GM12878 (cell line): ENCODE data around the gene ZNF710. TPM values are rescaled to one million over a fixed set of nuclear protein-coding genes. Genes with fewer than 3 reads are reported as not detected.

Source experiments
- ATF7 ChIP-seq: fragments of 450-650 bp; IDR thresholded peaks from 2 replicates; pipeline ENCODE4 v1.6.1; 2016; ENCODE audit warnings: low read depth, mild to moderate bottlenecking
- BRCA1 ChIP-seq: IDR thresholded peaks from 2 replicates; pipeline ENCODE4 v1.6.1; 2011; ENCODE audit warnings: low read depth, low read length, improper control_type of control experiment
- CHD2 ChIP-seq: IDR thresholded peaks from 2 replicates; pipeline ENCODE4 v1.6.1; 2011; ENCODE audit warnings: low read depth, low read length, improper control_type of control experiment, borderline replicate concordance
- CREB1 ChIP-seq: IDR thresholded peaks from 2 replicates; pipeline ENCODE4 v1.6.1; 2012; ENCODE audit warnings: low read depth, mild to moderate bottlenecking, inconsistent platforms
- ETV6 ChIP-seq, 2 experiments: fragments of 450-650 bp in 1 of 2; IDR thresholded peaks in 1 of 2; conservative IDR thresholded peaks in 1 of 2; 2 replicates each; pipeline ENCODE4 v1.6.1; 2014; ENCODE audit warnings: antibody characterized with exemption in 1 of 2, borderline replicate concordance in 1 of 2, low read depth in 1 of 2, mild to moderate bottlenecking in 1 of 2, moderate library complexity in 1 of 2
- EZH2 ChIP-seq: IDR thresholded peaks from 2 replicates; pipeline ENCODE4 v1.6.1; 2012; ENCODE audit warnings: low read depth, mild to moderate bottlenecking, control low read depth, inconsistent platforms, low read length, borderline replicate concordance; ENCODE audit not compliant: control insufficient read depth
- HCFC1 ChIP-seq: fragments of 150-350 bp; IDR thresholded peaks from 2 replicates; pipeline ENCODE4 v1.6.1; 2014; ENCODE audit warnings: low read length
- IRF4 ChIP-seq: IDR thresholded peaks from 2 replicates; pipeline ENCODE4 v1.6.1; 2011; ENCODE audit warnings: low read depth, low read length
- KAT2A ChIP-seq: conservative IDR thresholded peaks from 2 replicates; pipeline ENCODE4 v1.6.1; 2011; ENCODE audit warnings: low read depth, low read length; ENCODE audit not compliant: control insufficient read depth
- LARP7 ChIP-seq: fragments of 450-650 bp; IDR thresholded peaks from 2 replicates; pipeline ENCODE4 v1.6.1; 2017; ENCODE audit warnings: mild to moderate bottlenecking
- MYB ChIP-seq: fragments of 150-350 bp; IDR thresholded peaks from 2 replicates; pipeline ENCODE4 v1.6.1; 2014; ENCODE audit warnings: mild to moderate bottlenecking, low read depth, low read length, borderline replicate concordance
- NBN ChIP-seq: fragments of 450-650 bp; IDR thresholded peaks from 2 replicates; pipeline ENCODE4 v1.6.1; 2016
- NFIC ChIP-seq: IDR thresholded peaks from 2 replicates; pipeline ENCODE4 v1.6.1; 2012; ENCODE audit warnings: low read depth, mild to moderate bottlenecking, inconsistent platforms, low read length, moderate library complexity
- NFYB ChIP-seq: IDR thresholded peaks from 2 replicates; pipeline ENCODE4 v1.6.1; 2011; ENCODE audit warnings: low read depth, mild to moderate bottlenecking, low read length, improper control_type of control experiment, moderate library complexity; ENCODE audit not compliant: insufficient read depth
- NR2F1 ChIP-seq: fragments of 450-650 bp; conservative IDR thresholded peaks from 2 replicates; pipeline ENCODE4 v1.6.1; 2017; ENCODE audit warnings: mild to moderate bottlenecking
- NRF1 ChIP-seq: conservative IDR thresholded peaks from 2 replicates; pipeline ENCODE4 v1.6.1; 2011; ENCODE audit warnings: mild to moderate bottlenecking, low read depth, low read length, improper control_type of control experiment
- RUNX3 ChIP-seq: IDR thresholded peaks from 2 replicates; pipeline ENCODE4 v1.6.1; 2012; ENCODE audit warnings: low read length, inconsistent platforms
- SIN3A ChIP-seq: IDR thresholded peaks from 2 replicates; pipeline ENCODE4 v1.6.1; 2012; ENCODE audit warnings: low read depth, low read length, improper control_type of control experiment
- SMAD5 ChIP-seq: IDR thresholded peaks from 2 replicates; pipeline ENCODE4 v1.6.1; 2016; ENCODE audit warnings: antibody characterized with exemption, low read depth
- ZSCAN29 ChIP-seq: fragments of 450-650 bp; IDR thresholded peaks from 2 replicates; pipeline ENCODE4 v1.6.1; 2017; ENCODE audit warnings: mild to moderate bottlenecking, moderate library complexity
- polyA plus RNA-seq, 11 experiments: library from polyadenylated mRNA; depleted of rRNA in 4 of 11; unstranded in 6 of 11; stranded (reverse) in 5 of 11; fragments of >200 nt; fragmentation: Nextera tagmentation in 4 of 11; fragmentation: Illumina TruSeq in 1 of 11; extraction: Ambion mirVana in 4 of 11; extraction: Trizol in 1 of 11; gene quantifications; 1 replicate in 1 of 11; 2 replicates in 10 of 11; pipeline versions ENCODE4 v1.2.1 to v1.2.3, GENCODE V29; 2011 to 2016; ENCODE audit warnings: inconsistent platforms in 2 of 11, missing spikeins in 2 of 11, low read depth in 1 of 11
- total RNA-seq, 4 experiments: library from RNA; depleted of rRNA in 3 of 4; stranded (reverse); fragments of >200 nt in 3 of 4; fragmentation: Illumina TruSeq in 1 of 4; extraction: Trizol in 1 of 4; gene quantifications; 2 replicates each; pipeline versions ENCODE4 v1.2.1 to v1.2.3, GENCODE V29; 2013 to 2021
- TF ChIP-seq, protein P1 (sequence below): fragments of 450-650 bp; IDR thresholded peaks from 2 replicates; pipeline ENCODE4 v1.6.1; 2016; ENCODE audit warnings: mild to moderate bottlenecking
- TF ChIP-seq, protein P2 (sequence below): fragments of 450-650 bp; IDR thresholded peaks from 2 replicates; pipeline ENCODE4 v1.6.1; 2017; ENCODE audit warnings: borderline replicate concordance
- TF ChIP-seq, protein P3 (sequence below): fragments of 450-650 bp; IDR thresholded peaks from 2 replicates; pipeline ENCODE4 v1.6.1; 2017; ENCODE audit warnings: mild to moderate bottlenecking, moderate library complexity
- TF ChIP-seq, protein P4 (sequence below): IDR thresholded peaks from 2 replicates; pipeline ENCODE4 v1.6.1; 2012; ENCODE audit warnings: low read depth, low read length, improper control_type of control experiment

Gene ZNF710
- total and polyA plus RNA-seq, 10 of the 15 experiments (the other 5 are each of a cell fraction or from before 2014, with no cell fraction given) = 1.4 to 43.5 (median 9.8) TPM

DNA sequence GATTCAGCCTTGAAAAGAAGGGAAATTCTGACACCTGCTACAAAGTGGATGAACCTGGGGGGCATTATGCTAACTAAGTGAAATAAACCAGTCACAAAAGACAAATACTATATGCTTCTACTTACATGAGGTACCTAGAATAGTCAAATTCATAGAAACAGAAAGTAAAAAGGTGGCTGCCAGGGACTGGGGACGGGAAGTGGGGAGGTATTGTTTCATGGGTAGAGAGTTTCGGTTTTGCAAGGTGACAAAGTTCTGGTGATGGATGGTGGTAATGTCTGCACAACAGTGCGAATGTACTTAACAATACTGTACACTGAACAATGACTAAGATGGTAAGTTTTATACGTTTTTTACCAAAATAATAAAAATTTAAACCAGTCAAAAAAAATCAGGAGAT is 96.4 kb downstream of the ZNF710 start (continued):
- TF ChIP-seq MYB (no peak), IRF4 (peak; percentile 75), ZSCAN29 (no peak), NFYB (no peak), SMAD5 (no peak), BRCA1 (no peak), KAT2A (no peak), NRF1 (no peak), NR2F1 (no peak), CHD2 (peak; percentile 56; the same call in 1 of the 2 replicates), LARP7 (no peak), NBN (peak; percentile 32), ATF7 (no peak; the same call in 1 of the 2 replicates), NFIC (no peak; the same call in 1 of the 2 replicates), ETV6 (conservative IDR thresholded peaks at IDR 0.05 in 1 of 2, IDR thresholded peaks at IDR 0.05 in 1 of 2; ENCODE audit: borderline replicate concordance in 1 of 2, low read depth in 1 of 2) (peak in 1 of 2 experiments; percentile 81; a peak in 2 of 4 replicates), SIN3A (no peak), EZH2 (no peak), RUNX3 (peak; percentile 82), CREB1 (no peak), HCFC1 (no peak)
- TF ChIP-seq, protein P1, sequence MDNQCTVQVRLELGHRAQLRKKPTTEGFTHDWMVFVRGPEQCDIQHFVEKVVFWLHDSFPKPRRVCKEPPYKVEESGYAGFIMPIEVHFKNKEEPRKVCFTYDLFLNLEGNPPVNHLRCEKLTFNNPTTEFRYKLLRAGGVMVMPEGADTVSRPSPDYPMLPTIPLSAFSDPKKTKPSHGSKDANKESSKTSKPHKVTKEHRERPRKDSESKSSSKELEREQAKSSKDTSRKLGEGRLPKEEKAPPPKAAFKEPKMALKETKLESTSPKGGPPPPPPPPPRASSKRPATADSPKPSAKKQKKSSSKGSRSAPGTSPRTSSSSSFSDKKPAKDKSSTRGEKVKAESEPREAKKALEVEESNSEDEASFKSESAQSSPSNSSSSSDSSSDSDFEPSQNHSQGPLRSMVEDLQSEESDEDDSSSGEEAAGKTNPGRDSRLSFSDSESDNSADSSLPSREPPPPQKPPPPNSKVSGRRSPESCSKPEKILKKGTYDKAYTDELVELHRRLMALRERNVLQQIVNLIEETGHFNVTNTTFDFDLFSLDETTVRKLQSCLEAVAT = peak; percentile 37; the same call in 1 of the 2 replicates
- TF ChIP-seq, protein P2, sequence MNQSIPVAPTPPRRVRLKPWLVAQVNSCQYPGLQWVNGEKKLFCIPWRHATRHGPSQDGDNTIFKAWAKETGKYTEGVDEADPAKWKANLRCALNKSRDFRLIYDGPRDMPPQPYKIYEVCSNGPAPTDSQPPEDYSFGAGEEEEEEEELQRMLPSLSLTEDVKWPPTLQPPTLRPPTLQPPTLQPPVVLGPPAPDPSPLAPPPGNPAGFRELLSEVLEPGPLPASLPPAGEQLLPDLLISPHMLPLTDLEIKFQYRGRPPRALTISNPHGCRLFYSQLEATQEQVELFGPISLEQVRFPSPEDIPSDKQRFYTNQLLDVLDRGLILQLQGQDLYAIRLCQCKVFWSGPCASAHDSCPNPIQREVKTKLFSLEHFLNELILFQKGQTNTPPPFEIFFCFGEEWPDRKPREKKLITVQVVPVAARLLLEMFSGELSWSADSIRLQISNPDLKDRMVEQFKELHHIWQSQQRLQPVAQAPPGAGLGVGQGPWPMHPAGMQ = no peak
- TF ChIP-seq, protein P3, sequence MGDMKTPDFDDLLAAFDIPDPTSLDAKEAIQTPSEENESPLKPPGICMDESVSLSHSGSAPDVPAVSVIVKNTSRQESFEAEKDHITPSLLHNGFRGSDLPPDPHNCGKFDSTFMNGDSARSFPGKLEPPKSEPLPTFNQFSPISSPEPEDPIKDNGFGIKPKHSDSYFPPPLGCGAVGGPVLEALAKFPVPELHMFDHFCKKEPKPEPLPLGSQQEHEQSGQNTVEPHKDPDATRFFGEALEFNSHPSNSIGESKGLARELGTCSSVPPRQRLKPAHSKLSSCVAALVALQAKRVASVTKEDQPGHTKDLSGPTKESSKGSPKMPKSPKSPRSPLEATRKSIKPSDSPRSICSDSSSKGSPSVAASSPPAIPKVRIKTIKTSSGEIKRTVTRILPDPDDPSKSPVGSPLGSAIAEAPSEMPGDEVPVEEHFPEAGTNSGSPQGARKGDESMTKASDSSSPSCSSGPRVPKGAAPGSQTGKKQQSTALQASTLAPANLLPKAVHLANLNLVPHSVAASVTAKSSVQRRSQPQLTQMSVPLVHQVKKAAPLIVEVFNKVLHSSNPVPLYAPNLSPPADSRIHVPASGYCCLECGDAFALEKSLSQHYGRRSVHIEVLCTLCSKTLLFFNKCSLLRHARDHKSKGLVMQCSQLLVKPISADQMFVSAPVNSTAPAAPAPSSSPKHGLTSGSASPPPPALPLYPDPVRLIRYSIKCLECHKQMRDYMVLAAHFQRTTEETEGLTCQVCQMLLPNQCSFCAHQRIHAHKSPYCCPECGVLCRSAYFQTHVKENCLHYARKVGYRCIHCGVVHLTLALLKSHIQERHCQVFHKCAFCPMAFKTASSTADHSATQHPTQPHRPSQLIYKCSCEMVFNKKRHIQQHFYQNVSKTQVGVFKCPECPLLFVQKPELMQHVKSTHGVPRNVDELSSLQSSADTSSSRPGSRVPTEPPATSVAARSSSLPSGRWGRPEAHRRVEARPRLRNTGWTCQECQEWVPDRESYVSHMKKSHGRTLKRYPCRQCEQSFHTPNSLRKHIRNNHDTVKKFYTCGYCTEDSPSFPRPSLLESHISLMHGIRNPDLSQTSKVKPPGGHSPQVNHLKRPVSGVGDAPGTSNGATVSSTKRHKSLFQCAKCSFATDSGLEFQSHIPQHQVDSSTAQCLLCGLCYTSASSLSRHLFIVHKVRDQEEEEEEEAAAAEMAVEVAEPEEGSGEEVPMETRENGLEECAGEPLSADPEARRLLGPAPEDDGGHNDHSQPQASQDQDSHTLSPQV = no peak
- TF ChIP-seq, protein P4, sequence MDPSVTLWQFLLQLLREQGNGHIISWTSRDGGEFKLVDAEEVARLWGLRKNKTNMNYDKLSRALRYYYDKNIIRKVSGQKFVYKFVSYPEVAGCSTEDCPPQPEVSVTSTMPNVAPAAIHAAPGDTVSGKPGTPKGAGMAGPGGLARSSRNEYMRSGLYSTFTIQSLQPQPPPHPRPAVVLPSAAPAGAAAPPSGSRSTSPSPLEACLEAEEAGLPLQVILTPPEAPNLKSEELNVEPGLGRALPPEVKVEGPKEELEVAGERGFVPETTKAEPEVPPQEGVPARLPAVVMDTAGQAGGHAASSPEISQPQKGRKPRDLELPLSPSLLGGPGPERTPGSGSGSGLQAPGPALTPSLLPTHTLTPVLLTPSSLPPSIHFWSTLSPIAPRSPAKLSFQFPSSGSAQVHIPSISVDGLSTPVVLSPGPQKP = no peak
